Measurements from ENCODE around the gene IL1RL2. TPM values are rescaled to one million over a fixed set of nuclear protein-coding genes. Genes with fewer than 3 reads are reported as not detected.

IL1RL2 gene
- total and polyA plus RNA-seq, 2 of the 4 experiments (the other 2 are of a cell fraction) = 0.09 to 0.36 TPM

- no peak overlapping the region for H3K4me2 ChIP-seq (ENCODE audit: low read depth, low read length)
- no peak overlapping the region for H3K9ac ChIP-seq (ENCODE audit: low read depth, low read length)
Observed at GRCh38 chr2:102271844-102272243, 85.0 kb downstream of the IL1RL2 start.

More at GRCh38 chr2:102271844-102272243, 85.0 kb downstream of the IL1RL2 start:
- no peak overlapping the region for H2BK20ac ChIP-seq (ENCODE audit: low read depth, low read length)
- H3K27me3 ChIP-seq (ENCODE audit: control insufficient read depth, insufficient read depth, low read length) = no peaks in the 10 kb centered on the region; the same call in 1 of the 2 replicates
- H4K5ac ChIP-seq (ENCODE audit: low read depth, low read length) = no peak overlapping the region
- peak overlapping the region; percentile 27; the same call in 1 of the 2 replicates for H2AK5ac ChIP-seq (ENCODE audit: low read depth, low read length)
- H3K36me3 ChIP-seq (ENCODE audit: control insufficient read depth, insufficient read depth, low read length) = no peaks in the 10 kb centered on the region
- no peak overlapping the region for H2BK5ac ChIP-seq (ENCODE audit: low read depth, low read length, poor library complexity, severe bottlenecking)
- H4K20me1 ChIP-seq (ENCODE audit: insufficient read depth, low read length) = no peaks in the 10 kb centered on the region
- dilution Hi-C loops (cut with HindIII; ENCODE audit: low sequenced_read_pairs, unreplicated experiment) (no loop called here), in situ Hi-C loops (cut with MboI; ENCODE audit: low sequenced_read_pairs) (no loop called here), intact Hi-C loops (cut with micrococcal nuclease) (no loop called here)
- 0 out of 2 replicates have a peak overlapping the region, but pooled peaks have one; percentile 58 for H4K91ac ChIP-seq (ENCODE audit: insufficient read depth, low read depth, low read length)
- WGBS, 2 experiments (ENCODE audit: extremely low coverage in 2 of 2, insufficient read length in 1 of 2) = 100% methylated on average over 1 of the region's 5 CpGs; no CpG with 5 or more reads in 1 of the 2 experiments
- TF ChIP-seq CTCF (conservative IDR thresholded peaks at IDR 0.05; ENCODE audit: low read depth, low read length) = no peak
- no peak overlapping the region for H2AFZ ChIP-seq (replicated peaks; ENCODE audit: low read length, poor library complexity)
- ATAC-seq (ENCODE audit: low read depth) (no peak), DNase-seq (no peak)
- H2BK120ac ChIP-seq (ENCODE audit: low read depth, low read length) = peak overlapping the region; percentile 35; the same call in 1 of the 2 replicates
- no peak overlapping the region for H3K14ac ChIP-seq (replicated peaks; ENCODE audit: low read depth, low read length)
- H3K4me3 ChIP-seq (ENCODE audit: insufficient read depth, low read depth, low read length) = no peak overlapping the region
- peaks cover 19% of the 10 kb centered on the region for H3K4me1 ChIP-seq (ENCODE audit: control insufficient read depth, insufficient read depth, low read length)
- ChIA-PET POLR2A (ENCODE audit: unreplicated experiment) (no interaction called here), CTCF (no interaction called here)
- no TSS peak for BruUV-seq (replicated peaks)
- no peaks in the 10 kb centered on the region for H3K9me3 ChIP-seq (ENCODE audit: control insufficient read depth, insufficient read depth, low read length)
- H3K4ac ChIP-seq (ENCODE audit: low read depth, low read length) = no peak overlapping the region
- no peak overlapping the region; the same call in 1 of the 2 replicates for H3K18ac ChIP-seq (ENCODE audit: low read depth, low read length)
- H2BK15ac ChIP-seq (ENCODE audit: low read depth, low read length) = no peak overlapping the region
- H3K23ac ChIP-seq (ENCODE audit: low read depth, low read length) = no peak overlapping the region; the same call in 1 of the 2 replicates
- no peak overlapping the region for H3K56ac ChIP-seq (ENCODE audit: extremely low read depth, insufficient read depth, low read length)
- H3K27ac ChIP-seq (ENCODE audit: insufficient read depth, low read length) = no peak overlapping the region
- H4K8ac ChIP-seq (ENCODE audit: low read depth in 2 of 2, low read length in 2 of 2) = no peak overlapping the region
- H3K9me1 ChIP-seq (ENCODE audit: insufficient read depth, low read length) = peaks cover 17% of the 10 kb centered on the region
- H3K79me1 ChIP-seq (ENCODE audit: low read depth in 1 of 2, low read length in 2 of 2) = no peaks in the 10 kb centered on the region; a peak in 1 of 4 replicates
- no peak overlapping the region for H2AK9ac ChIP-seq (replicated peaks; ENCODE audit: low read depth, low read length, poor library complexity)

All from IMR-90 (cell line).